Measurements from ENCODE around the gene IL13. TPM values are rescaled to one million over a fixed set of nuclear protein-coding genes. Genes with fewer than 3 reads are reported as not detected.

IL13 gene
- polyA plus RNA-seq (2013): not detected in 2 replicates

- H3K9me3 ChIP-seq (ENCODE audit: insufficient read depth, low read depth, low read length): peaks cover 5% of the 10 kb centered on the region
- H3K36me3 ChIP-seq (ENCODE audit: control insufficient read depth in 1 of 2, insufficient read depth in 2 of 2, low read length in 2 of 2): no peaks in the 10 kb centered on the region
- H2BK5ac ChIP-seq (ENCODE audit: low read depth, low read length, poor library complexity): no peak within 1 kb of the TSS
- no peaks in the 10 kb centered on the region for H3K79me1 ChIP-seq (ENCODE audit: low read length)
- peaks cover 19% of the 10 kb centered on the region for H3K27me3 ChIP-seq (ENCODE audit: insufficient read depth, low read length)
- no peak for DNase-seq
- H2AFZ ChIP-seq (ENCODE audit: insufficient read depth, low read length, poor library complexity): no peak within 1 kb of the TSS
- no CpG with 5 or more reads among the region's 12 CpGs for WGBS (ENCODE audit: extremely low coverage, insufficient coverage, insufficient read length)
- H3K4me2 ChIP-seq (ENCODE audit: low read length): no peak within 1 kb of the TSS
- no peak within 1 kb of the TSS for H4K91ac ChIP-seq (ENCODE audit: low read depth, low read length)
- H3K79me2 ChIP-seq (ENCODE audit: control insufficient read depth, insufficient read depth, low read length, poor library complexity): no peaks in the 10 kb centered on the region
- no peak within 1 kb of the TSS for H2BK120ac ChIP-seq (ENCODE audit: insufficient read depth, low read length, poor library complexity)
- no peak within 1 kb of the TSS for H3K9ac ChIP-seq (ENCODE audit: low read length)
- H3K4ac ChIP-seq (ENCODE audit: low read depth, low read length): no peak within 1 kb of the TSS
- H3K23ac ChIP-seq (ENCODE audit: low read length): no peak within 1 kb of the TSS
- H3K14ac ChIP-seq (ENCODE audit: low read length): no peak within 1 kb of the TSS
- no peak within 1 kb of the TSS for H3K4me3 ChIP-seq (ENCODE audit: low read depth, low read length)
- H4K12ac ChIP-seq (ENCODE audit: low read depth, low read length): no peak within 1 kb of the TSS
- peaks cover 6 to 12% of the 10 kb centered on the region in 2 experiments for H3K4me1 ChIP-seq (ENCODE audit: control insufficient read depth in 1 of 2, insufficient read depth in 2 of 2, low read length in 2 of 2)
- H3K27ac ChIP-seq (ENCODE audit: low read depth, low read length): no peak within 1 kb of the TSS
- H2AK5ac ChIP-seq (ENCODE audit: low read length): no peak within 1 kb of the TSS
- no peak within 1 kb of the TSS for H3K18ac ChIP-seq (ENCODE audit: low read length)
- no peak within 1 kb of the TSS for H2BK12ac ChIP-seq (ENCODE audit: low read length)
- no peak within 1 kb of the TSS for H4K8ac ChIP-seq (ENCODE audit: low read depth, low read length)
These were observed at the start of gene IL13 for GRCh38 chr5:132657676-132658380. TSS of gene IL13 (plus strand) at chr5:132658173. CDS start at chr5:132658187, 14 bp downstream.

DNA sequence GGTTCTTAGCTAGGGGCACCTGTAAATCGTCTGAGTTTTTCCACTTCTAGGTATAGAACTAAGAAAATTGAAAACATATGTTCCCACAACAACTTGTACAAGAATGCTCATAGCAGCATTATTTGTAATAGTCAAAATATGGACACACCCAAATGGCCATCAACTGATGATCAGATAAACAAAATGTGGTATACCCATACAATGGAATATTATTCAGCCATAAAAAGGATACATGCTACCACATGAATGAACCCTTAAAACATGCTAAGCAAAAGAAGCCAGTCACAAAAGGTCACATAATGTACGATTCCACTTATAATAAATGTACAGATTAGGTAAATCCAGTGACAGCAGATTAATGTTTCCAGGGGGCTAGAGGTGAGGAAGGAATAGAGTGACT lies 46.0 kb upstream of the IL13 start:
- Histone ChIP-seq H3K4me1 (ENCODE audit: control insufficient read depth in 1 of 2, insufficient read depth in 2 of 2, low read length in 2 of 2) (no peaks in the 10 kb centered on the region), H3K14ac (ENCODE audit: low read length) (no peak overlapping the region), H3K79me1 (ENCODE audit: low read length) (no peaks in the 10 kb centered on the region), H2BK5ac (ENCODE audit: low read depth, low read length, poor library complexity) (no peak overlapping the region), H3K4me3 (ENCODE audit: low read depth, low read length) (no peak overlapping the region), H3K27me3 (ENCODE audit: insufficient read depth, low read length) (no peaks in the 10 kb centered on the region), H3K9me3 (ENCODE audit: insufficient read depth, low read depth, low read length) (no peaks in the 10 kb centered on the region), H2BK120ac (ENCODE audit: insufficient read depth, low read length, poor library complexity) (no peak overlapping the region), H3K36me3 (ENCODE audit: control insufficient read depth in 1 of 2, insufficient read depth in 2 of 2, low read length in 2 of 2) (peaks cover 3% of the 10 kb centered on the region in 2 experiments), H4K91ac (ENCODE audit: low read depth, low read length) (no peak overlapping the region), H2AK5ac (ENCODE audit: low read length) (no peak overlapping the region), H3K4ac (ENCODE audit: low read depth, low read length) (no peak overlapping the region), H3K9ac (ENCODE audit: low read length) (no peak overlapping the region), H3K18ac (ENCODE audit: low read length) (no peak overlapping the region), H2AFZ (ENCODE audit: insufficient read depth, low read length, poor library complexity) (no peak overlapping the region), H2BK12ac (ENCODE audit: low read length) (no peak overlapping the region), H4K12ac (ENCODE audit: low read depth, low read length) (no peak overlapping the region), H4K8ac (ENCODE audit: low read depth, low read length) (no peak overlapping the region), H3K79me2 (ENCODE audit: control insufficient read depth, insufficient read depth, low read length, poor library complexity) (no peaks in the 10 kb centered on the region), H3K23ac (ENCODE audit: low read length) (no peak overlapping the region), H3K27ac (ENCODE audit: low read depth, low read length) (no peak overlapping the region), H3K4me2 (ENCODE audit: low read length) (no peak overlapping the region)
- WGBS (ENCODE audit: extremely low coverage, insufficient coverage, insufficient read length): no CpG with 5 or more reads among the region's 2 CpGs
- DNase-seq: no peak

GRCh38 chr5:132612846-132613245 lies 45.1 kb upstream of the IL13 start:
- no peak overlapping the region for H3K14ac ChIP-seq (ENCODE audit: low read length)

DNA sequence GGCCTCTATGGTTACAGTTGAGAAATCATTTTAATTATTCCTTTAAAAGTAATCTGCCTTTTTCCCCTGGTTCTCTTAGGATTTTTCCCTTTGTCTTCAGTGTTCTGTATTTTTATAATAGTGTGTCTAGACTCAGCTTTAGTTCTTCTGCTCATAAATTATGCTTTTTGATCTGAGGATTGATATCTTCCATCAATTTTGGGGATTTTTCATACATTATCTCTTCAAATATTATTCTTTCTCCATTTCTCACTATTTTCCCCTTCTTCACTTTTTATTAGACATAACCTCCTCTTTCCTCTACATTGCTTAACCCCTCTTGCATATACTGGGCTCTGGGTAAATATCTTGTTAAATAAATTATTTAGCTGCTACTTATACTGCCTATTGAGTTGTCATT lies 36.3 kb upstream of the IL13 start:
- H3K4me3 ChIP-seq (ENCODE audit: low read depth, low read length): no peak overlapping the region
- H3K27ac ChIP-seq (ENCODE audit: low read depth, low read length): no peak overlapping the region
- no peak overlapping the region for H3K23ac ChIP-seq (ENCODE audit: low read length)
- H3K9me3 ChIP-seq (ENCODE audit: insufficient read depth, low read depth, low read length): no peaks in the 10 kb centered on the region
- no peak overlapping the region for H2BK12ac ChIP-seq (ENCODE audit: low read length)
- H4K12ac ChIP-seq (ENCODE audit: low read depth, low read length): no peak overlapping the region
- H3K36me3 ChIP-seq (ENCODE audit: control insufficient read depth in 1 of 2, insufficient read depth in 2 of 2, low read length in 2 of 2): peaks cover 2 to 3% of the 10 kb centered on the region in 2 experiments
- H3K27me3 ChIP-seq (ENCODE audit: insufficient read depth, low read length): no peaks in the 10 kb centered on the region
- H2AFZ ChIP-seq (ENCODE audit: insufficient read depth, low read length, poor library complexity): no peak overlapping the region
- no peak overlapping the region for H2BK120ac ChIP-seq (ENCODE audit: insufficient read depth, low read length, poor library complexity)
- H2BK5ac ChIP-seq (ENCODE audit: low read depth, low read length, poor library complexity): no peak overlapping the region
- H3K4me1 ChIP-seq (ENCODE audit: control insufficient read depth in 1 of 2, insufficient read depth in 2 of 2, low read length in 2 of 2): no peaks in the 10 kb centered on the region
- H3K18ac ChIP-seq (ENCODE audit: low read length): no peak overlapping the region
- H4K8ac ChIP-seq (ENCODE audit: low read depth, low read length): no peak overlapping the region
- no peaks in the 10 kb centered on the region for H3K79me2 ChIP-seq (ENCODE audit: control insufficient read depth, insufficient read depth, low read length, poor library complexity)
- no peaks in the 10 kb centered on the region for H3K79me1 ChIP-seq (ENCODE audit: low read length)
- no peak overlapping the region for H3K14ac ChIP-seq (ENCODE audit: low read length)
- H3K4me2 ChIP-seq (ENCODE audit: low read length): no peak overlapping the region
- H2AK5ac ChIP-seq (ENCODE audit: low read length): no peak overlapping the region
- H4K91ac ChIP-seq (ENCODE audit: low read depth, low read length): no peak overlapping the region
- H3K9ac ChIP-seq (ENCODE audit: low read length): no peak overlapping the region
- no peak for DNase-seq
- H3K4ac ChIP-seq (ENCODE audit: low read depth, low read length): no peak overlapping the region

More at GRCh38 chr5:132612846-132613245, 45.1 kb upstream of the IL13 start:
- Histone ChIP-seq H2BK120ac (ENCODE audit: insufficient read depth, low read length, poor library complexity) (no peak overlapping the region), H3K4me3 (ENCODE audit: low read depth, low read length) (no peak overlapping the region), H3K27ac (ENCODE audit: low read depth, low read length) (no peak overlapping the region), H2AK5ac (ENCODE audit: low read length) (no peak overlapping the region), H4K12ac (ENCODE audit: low read depth, low read length) (no peak overlapping the region), H3K4ac (ENCODE audit: low read depth, low read length) (no peak overlapping the region), H4K91ac (ENCODE audit: low read depth, low read length) (no peak overlapping the region), H3K4me2 (ENCODE audit: low read length) (no peak overlapping the region), H2BK5ac (ENCODE audit: low read depth, low read length, poor library complexity) (no peak overlapping the region), H3K36me3 (ENCODE audit: control insufficient read depth in 1 of 2, insufficient read depth in 2 of 2, low read length in 2 of 2) (peaks cover 3% of the 10 kb centered on the region in 2 experiments), H3K23ac (ENCODE audit: low read length) (no peak overlapping the region), H3K79me1 (ENCODE audit: low read length) (no peaks in the 10 kb centered on the region), H3K9ac (ENCODE audit: low read length) (no peak overlapping the region), H3K79me2 (ENCODE audit: control insufficient read depth, insufficient read depth, low read length, poor library complexity) (no peaks in the 10 kb centered on the region), H2BK12ac (ENCODE audit: low read length) (no peak overlapping the region), H3K4me1 (ENCODE audit: control insufficient read depth in 1 of 2, insufficient read depth in 2 of 2, low read length in 2 of 2) (no peaks in the 10 kb centered on the region), H4K8ac (ENCODE audit: low read depth, low read length) (no peak overlapping the region), H3K27me3 (ENCODE audit: insufficient read depth, low read length) (no peaks in the 10 kb centered on the region), H2AFZ (ENCODE audit: insufficient read depth, low read length, poor library complexity) (no peak overlapping the region), H3K18ac (ENCODE audit: low read length) (no peak overlapping the region), H3K9me3 (ENCODE audit: insufficient read depth, low read depth, low read length) (no peaks in the 10 kb centered on the region)
- WGBS (ENCODE audit: extremely low coverage, insufficient coverage, insufficient read length): no CpG with 5 or more reads among the region's 1 CpG
- DNase-seq: no peak
